Activated CD4-positive, alpha-beta T cell treated with anti-CD3 and anti-CD28 coated beads for 4 hours (primary cell): Measurements from ENCODE around the gene NNT.
"Not testable (repeated sequence)": the region's sequence is repeated elsewhere in the genome, so short reads cannot be mapped to it uniquely, and the experiment has no call there.

Source experiments
- DNase-seq, 2 donors: peaks; one replicate each; pipeline ENCODE4 v3.0.0-alpha.2; 2020

Gene NNT

DNA sequence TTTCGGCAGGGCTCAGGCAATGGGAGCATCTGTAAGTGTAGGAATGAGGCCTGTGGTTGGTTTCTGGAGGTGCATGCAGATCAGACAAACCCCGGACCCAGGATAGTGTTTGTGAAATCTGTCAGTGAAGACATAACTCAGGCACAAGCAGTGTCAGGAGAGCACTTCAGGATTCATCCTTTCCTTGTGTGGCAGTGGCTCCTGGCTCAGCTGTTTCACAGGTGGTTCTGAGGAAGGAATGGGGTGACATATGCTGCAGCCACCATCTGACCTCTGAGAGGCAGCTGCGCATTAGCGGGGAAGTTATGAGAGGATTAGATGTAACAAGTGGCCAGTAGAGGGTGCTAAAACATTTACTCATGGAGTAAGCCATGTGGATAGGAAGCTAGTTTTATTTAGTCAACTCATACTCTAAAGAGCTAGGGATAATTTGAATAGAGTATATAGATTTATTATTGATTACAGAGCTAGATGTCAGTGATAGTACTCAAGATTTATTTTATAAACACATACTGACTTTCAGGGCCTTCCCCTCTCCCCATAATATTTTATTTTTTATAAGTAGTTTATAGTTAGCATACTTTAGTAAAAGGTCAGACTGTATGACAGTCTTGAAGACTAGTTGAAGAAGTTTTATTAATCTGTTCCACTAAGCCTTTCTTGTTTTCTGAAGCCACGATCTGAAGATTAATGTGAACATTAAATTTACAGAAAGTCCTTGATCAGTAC lies 28.4 kb downstream of the NNT start:
- DNase-seq = peak in 1 of 2 donors; percentile 32

DNA sequence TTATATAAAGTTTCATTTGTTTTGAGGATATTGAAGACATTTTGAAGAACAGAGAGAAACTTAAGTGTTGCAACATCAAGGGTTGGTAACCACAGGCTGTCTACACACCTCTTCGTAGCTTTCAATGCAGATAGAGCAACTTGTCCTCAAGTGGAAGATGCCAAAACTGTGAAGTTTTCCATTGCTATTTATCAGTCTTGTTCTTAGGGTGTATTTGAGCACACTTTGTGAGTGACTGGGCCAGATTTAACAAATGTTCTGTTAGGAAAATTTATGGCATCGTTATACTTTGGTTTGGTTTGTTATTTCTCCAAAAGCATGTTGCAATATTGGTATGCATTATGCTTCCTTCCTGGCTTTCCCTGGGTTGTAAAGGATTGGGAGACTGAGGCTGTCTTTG lies 31.6 kb downstream of the NNT start:
- no peak for DNase-seq

DNA sequence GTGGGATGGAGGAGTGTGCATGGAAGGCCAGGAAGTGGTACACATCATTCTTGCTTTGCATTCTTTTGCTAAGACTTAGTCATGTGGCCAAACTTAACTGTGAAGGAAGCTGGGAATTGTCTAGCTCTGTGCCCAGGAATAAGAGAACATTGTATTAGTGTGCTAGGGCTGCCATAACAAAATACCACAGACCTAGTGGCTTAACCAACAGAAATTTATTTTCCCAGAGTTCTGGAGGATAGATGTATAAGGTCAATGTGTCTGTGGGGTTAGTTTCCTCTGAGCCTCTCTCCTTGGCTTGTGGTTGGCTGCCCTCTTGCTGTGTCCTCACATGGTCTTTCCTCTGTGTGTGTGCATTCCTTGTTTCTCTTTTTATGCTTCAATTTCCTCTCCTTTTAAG lies 32.4 kb downstream of the NNT start:
- DNase-seq = no peak

DNA sequence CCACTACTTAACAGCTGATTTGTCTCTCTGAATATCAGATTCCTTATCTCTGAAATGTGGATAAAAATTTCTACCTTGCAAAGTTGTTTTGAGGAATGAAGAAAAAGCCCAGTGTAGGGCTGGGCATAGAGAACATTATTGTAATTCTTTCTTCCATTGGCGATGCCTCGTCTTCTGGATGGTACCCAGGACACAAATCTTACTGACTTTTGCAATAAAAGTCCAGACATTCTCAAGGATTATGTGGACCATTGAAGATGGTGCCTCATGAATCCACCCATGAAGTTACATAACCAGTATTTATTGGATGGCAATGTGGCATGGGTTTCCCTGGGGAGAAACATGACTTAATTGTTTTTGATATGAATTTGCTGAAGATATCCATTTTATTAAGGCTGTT lies 33.1 kb downstream of the NNT start:
- no peak for DNase-seq

DNA sequence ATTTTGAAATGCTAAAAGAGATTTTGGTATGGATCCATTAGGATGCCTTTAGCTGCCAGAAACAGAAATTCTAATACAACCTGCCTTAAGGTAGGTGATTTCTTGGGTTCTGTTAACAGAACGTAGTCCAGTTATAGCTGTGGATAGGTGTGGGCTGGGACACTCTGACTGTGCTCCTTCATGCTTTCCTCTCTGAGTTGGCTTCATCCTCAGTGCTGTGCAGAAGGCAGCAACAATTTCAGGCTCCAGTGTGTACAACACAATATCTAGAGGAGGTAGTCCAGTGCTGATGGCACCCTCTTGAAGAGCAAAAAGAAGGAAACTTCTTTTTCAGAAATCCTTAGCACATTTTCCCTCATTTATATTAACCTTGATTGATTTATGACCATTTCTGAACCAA lies 34.4 kb downstream of the NNT start:
- DNase-seq = no peak

DNA sequence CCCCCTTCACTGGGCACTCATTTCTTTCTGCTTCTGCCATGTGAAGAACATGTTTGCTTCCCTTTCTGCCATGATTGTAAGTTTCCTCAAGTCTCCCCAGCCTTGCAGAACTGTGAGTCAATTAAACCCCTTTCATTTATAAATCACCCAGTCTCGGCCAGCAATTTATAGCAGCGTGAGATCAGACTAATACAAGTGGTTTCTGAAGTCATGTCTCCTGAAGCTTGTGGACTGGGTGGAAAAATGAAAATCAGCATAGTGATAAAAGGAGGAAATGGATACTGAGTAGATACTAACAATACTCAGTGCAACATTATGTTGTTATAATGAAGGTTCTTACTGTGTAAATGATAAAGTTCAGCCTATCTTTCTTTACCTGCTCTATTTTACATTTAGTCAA lies 35.1 kb downstream of the NNT start:
- no peak for DNase-seq

DNA sequence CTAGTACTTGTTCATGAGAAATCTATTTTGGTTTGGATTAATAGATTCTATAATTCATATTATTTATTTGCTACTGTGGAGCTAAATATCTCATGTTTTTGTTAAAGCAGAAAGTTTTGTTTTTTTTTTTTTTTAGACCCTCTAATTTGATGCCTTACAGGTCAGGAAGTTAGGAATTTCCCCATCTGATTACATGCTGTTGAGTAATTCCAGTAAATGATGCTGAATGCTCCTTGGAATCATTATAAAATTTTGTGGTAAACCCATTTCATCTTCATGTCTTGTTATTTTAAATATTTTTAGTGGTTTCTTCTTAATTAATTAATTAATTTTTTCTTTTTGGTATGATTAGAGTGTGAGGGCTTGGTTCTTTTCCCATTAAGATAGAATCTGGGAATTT lies 35.6 kb downstream of the NNT start:
- no peak for DNase-seq

DNA sequence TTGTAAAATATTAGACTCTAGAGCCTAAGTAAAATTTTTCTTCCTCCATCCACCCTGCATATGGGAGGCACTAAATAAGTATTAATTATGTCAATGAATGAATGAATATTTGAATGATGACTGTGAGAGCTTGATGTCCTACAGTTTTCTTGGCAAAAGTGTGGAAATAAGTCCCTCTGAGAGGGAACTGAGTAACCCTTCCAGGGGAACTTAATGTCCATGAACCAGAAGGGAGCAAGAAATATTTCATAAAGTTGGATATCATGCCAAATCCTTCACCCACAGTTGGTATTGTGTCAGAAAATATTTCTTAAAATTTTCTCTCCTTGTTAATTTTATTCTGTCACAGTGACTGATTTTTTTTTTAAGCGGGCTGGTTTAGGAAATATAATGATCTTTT lies 36.6 kb downstream of the NNT start:
- no peak for DNase-seq

DNA sequence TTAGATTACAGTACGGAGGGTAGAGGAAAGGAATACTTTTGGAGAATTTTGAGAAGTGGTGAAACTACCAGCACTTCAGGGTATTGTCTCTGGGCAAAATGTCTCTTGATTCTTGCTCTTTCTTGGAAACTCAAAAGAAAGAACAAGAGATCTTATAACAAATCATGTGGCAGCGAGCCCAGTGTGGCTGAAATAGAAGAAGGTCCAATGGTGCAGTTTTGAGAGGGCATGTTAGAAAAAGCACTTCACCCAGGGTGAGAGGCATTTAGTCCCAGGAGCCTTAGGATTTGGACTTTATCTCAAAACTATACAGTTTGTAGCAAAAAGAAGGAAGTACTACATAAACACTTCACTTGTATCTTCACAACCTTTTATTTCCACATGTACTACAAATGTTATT lies 39.4 kb downstream of the NNT start:
- DNase-seq = no peak

DNA sequence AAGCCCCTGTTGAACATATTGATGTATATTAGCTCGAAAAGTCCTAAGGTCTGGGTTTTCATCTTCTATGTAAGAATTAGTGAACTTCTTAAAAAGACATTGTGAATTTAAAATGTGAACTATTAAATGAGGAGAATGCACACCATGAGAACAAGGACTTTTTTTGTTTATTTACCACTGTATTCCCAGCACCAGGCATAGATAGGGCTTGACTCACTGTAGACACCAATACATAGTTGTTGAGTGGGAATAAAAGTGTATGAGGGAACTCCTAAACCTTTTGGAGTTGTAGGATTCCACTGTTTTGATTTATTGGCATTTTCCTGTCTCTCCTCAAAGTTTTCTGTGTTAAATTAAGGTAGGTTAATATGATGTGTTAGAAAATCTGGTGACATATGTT lies 40.3 kb downstream of the NNT start:
- DNase-seq = no peak

DNA sequence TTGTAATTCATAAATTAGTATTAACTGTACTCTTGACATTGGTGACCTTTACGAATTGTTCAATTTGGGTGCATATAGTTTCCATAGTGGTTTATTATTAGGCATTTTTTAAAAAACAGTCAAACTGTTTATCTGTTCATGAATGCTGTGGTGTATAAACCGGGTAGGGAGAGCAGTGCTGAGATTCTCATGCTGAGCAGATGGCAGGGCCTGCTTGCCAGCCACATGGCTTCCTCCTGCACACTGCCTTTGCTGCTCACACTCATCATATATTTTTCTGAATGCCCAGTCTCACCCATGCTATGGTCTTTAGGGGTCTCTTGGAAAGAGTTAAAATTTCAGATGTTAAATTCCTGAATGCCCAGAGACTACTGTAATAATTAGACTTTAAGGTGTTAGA lies 40.8 kb downstream of the NNT start:
- DNase-seq = no peak

DNA sequence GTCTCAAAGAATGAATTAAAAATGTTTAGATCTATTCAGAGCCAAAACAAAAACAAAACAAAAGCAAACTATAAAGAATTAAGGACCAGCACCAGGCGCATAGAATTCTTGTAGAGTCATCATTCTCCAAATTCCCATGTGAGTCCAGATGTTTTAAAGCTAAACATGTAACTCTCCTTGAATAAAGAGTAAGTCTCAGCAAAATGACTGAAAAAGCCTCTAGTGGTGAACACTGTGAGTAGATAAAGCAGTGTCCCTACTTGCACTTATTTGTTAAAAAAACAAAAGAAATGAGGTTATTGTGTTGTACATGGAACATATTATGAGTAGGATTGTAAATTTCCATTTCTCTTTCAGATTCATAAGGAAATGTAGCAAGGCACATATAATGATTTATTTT lies 44.0 kb downstream of the NNT start:
- DNase-seq = no peak

DNA sequence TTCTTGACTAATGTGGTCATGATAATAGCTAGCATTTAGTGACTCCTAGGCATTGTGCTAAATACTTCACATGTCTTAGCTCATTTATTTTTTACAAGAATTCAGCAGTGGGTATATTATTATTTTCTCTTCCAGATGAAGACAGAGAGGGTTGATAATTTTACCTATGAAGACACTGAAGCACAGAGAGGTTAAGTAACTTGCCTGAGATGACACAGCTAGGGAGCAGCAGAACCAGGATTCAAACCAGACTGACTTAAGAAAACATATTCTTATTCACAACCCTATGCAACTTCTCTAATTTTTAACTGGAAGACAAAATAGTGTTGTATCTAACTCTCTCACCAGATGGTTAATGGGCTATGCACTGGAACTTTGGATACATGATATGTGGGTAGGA lies 44.8 kb downstream of the NNT start:
- DNase-seq = no peak

DNA sequence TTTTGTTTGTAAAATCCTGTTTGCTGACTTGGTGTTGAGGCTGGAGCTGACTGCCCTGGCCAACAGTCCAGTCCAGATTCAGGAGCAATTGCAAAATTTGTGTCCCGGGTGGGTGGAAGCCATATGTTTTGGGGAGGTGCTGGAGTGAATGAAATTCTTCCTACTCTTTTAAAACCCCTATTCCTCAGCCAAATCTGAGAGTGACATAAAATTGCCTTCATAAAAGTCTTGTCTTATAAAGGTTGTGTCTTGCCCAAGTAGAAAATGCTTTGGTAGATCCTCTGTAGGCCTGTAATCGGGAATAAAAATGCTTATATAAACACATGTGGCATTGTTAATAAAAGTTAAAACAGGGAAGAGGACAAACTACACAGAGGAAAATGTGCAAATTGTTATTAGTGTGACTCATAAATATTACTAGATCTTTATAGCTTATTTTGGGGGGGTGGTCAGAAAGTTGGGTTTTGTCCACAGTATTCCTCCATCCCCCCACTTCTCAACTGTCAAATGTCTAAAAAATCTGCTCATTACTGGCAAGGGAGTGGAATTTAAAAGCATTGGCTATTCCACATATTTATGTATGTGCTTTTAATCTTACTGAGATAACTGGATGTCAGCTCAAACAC lies 45.6 kb downstream of the NNT start:
- DNase-seq = no peak

DNA sequence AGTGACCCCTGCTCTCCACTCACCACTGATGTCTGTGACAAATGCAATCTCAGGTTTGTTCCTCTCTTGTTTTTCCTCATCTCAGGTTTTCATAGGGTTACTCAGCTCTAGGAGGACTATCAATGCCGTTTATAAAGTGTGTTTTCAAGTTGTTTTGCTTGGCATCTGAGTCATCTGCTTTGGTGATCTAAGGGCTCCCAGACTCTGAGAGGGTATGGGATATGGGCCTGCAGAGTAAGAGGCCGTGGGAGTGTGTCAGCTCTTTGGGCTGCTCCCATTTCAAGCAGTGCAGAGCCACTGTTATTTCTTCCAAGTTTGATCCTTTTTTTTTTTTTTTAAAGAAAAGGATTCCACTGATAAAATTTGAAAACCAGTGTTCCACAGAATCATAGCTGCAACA lies 46.3 kb downstream of the NNT start:
- no peak for DNase-seq

DNA sequence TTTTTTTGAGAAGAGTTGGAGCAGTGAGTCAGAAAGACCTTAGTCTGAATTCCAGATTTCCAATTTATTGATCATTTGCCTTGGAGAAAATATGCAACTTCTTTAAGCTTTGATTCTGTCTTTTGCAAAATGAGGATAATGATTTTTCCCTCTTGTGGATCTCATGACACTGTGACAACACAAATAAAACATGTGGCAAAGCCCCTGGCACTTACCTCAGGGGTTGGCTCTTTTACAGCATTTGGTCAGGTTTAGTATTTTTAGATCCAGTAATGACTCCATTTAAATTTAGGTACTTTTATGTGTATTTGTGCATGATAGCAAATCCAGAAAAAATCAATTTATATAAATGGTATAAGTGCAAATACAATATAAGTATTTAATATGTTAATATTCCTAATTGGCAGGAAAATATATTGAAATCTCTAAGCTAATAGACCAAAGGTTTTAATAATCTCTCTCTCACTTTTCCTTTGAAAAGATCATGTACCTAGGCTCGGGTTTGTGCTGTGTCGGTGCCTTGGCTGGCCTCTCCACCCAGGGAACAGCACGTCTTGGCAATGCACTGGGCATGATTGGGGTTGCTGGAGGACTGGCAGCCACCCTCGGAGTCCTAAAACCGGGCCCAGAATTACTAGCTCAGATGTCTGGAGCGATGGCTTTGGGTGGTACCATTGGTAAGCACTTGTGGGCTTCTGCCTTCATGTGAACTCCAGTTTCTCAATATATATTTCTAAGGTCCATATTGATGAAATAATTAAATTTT lies 49.7 kb downstream of the NNT start:
- no peak for DNase-seq

DNA sequence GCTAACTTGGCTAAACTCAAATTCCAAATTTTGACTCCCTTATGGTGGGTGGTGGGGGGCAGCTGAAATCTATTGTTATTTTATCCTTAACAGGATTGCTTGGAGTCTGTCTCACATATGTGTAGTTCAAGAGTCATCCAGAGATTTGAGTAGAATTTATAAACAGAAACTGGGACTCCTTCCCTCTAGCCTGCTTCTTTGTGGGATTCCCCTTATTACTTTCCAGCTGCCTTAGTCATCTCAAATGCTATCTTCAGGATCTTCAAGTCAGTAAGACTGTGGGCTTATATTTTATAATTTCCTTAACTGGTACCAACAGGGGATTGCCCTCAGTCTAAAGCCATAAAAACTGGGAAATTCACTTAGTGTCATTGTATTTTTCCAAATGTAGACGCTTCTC lies 55.5 kb downstream of the NNT start:
- no peak for DNase-seq

DNA sequence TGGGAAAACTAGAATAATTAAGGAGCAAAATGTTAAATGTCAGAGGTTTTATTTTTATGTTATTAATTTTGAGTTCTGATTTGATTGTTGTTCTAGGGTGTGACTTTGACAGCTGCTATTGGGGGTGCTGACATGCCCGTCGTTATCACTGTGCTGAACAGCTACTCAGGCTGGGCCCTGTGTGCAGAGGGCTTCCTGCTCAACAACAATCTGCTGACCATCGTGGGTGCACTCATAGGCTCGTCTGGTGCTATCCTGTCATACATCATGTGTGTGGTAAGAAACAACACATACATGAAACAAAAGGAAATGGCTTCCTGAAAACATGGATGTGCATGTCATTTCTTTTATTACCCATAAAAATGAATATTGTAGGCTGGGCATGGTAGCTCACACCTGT lies 56.1 kb downstream of the NNT start:
- DNase-seq = no peak

DNA sequence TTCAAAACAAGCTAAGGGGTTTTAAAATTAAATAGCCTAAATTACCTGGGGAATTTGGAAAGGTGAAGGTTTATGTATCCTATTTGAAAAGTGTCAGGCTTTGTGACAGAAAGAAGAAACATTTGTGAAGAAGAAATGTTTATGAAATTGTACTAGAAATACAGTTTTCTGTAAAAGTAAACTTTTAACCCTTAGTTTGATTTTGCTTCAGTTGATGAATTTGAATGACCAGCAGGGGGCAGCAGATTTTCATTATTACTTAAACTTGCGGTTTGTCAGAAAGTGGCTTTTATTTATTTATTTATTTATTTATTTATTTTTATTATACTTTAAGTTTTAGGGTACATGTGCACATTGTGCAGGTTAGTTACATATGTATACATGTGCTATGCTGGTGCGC lies 58.1 kb downstream of the NNT start:
- peak in 1 of 2 donors; percentile 8 for DNase-seq

DNA sequence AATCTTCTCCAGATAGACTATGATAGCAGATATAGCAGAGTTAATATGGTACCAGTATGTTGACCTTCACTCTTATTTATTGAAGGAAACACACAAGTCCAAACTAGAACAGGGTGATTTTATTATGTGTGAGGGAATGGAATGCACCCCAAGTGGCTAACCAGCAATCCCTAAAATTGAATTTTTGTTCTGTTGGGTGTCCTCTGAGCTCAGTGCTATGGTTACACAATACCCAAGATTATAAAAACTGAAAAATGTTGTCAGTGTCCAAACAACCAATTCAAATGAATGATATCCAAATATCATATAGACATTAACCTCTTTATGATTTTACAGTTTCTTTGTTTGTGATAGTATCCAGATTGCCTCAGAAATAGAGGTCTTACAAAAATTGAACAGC lies 60.9 kb downstream of the NNT start:
- no peak for DNase-seq

DNA sequence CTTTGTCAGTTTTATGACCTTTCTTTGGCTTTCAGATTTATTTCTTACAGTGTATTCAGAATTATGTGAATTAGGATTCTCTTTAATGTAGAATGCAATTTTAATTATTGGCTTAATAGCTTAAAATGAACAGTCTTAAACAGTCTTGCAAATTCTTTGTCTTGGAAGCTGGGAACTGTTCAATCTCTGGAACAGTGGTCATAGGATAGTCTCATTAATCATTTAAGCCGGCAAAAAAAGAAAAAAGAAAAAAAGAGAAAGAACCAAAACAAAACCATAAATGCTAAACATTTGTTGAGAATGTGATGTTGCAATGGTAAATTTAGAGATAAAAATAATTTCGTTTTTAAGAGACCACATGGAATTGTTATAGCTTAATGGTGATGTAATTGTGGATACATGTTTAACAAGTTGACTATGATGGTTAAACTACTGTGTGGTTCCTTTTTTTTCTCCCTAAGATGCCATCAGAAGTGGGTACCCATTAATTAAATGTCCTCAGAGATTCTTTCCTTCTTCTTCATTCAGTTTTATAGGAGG lies 61.6 kb downstream of the NNT start:
- no peak for DNase-seq

DNA sequence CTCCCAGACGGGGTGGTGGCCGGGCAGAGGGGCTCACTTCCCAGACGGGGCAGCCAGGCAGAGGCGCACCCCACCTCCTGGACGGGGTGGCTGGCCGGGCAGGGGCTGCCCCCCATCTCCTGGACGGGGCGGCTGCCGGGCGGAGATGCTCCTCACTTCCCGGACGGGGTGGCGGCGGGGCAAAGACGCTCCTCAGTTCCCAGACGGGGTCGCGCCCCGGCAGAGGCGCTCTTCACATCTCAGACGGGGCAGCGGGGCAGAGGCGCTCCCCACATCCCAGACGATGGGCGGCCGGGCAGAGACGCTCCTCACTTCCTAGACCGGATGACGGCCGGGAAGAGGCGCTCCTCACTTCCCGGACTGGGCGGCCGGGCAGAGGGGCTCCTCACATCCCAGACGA lies 62.8 kb downstream of the NNT start:
- DNase-seq = not testable (repeated sequence)

DNA sequence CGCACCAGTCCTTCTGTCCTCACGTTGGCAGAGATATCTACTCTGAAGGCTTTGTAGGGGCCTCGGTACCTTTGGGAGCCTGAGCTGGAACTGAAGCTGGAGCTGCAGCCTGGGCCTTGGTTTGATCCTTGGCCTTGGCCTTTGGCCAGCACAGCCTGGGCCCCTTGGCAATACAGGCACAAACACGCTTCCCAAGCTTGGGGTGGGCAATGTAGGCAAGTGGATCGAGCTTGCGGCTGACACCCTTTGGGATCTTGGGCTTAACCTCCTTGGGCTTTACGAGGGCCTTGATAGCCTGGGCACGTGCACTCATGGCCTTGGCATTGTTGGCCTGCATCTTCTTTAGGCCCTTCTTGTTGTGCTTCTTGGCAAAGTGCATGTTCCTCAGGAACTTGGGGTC lies 63.7 kb downstream of the NNT start:
- DNase-seq = not testable (repeated sequence)

DNA sequence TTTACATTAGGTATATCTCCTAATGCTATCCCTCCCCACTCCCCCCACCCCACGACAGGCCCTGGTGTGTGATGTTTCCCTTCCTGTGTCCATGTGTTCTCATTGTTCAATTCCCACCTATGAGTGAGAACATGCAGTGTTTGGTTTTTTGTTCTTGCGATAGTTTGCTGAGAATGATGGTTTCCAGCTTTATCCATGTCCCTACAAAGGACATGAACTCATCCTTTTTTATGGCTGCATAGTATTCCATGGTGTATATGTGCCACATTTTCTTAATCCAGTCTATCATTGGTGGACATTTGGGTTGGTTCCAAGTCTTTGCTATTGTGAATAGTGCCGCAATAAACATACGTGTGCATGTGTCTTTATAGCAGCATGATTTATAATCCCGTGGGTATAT lies 64.4 kb downstream of the NNT start:
- not testable (repeated sequence) for DNase-seq
